Epidermal melanocyte (primary cell): ENCODE measurements around the gene RXRA.

Experiments used
- DNase-seq: peaks from one replicate; pipeline ENCODE4 v3.0.0; 2011; ENCODE audit warnings: low spot score; ENCODE audit not compliant: insufficient read length

The RXRA gene

GRCh38 chr9:134336924-134337323 is 10.7 kb downstream of the RXRA start:
- no peak for DNase-seq

GRCh38 chr9:134337469-134337868 is 11.2 kb downstream of the RXRA start:
- DNase-seq, result no peak

GRCh38 chr9:134338394-134339182 is 12.3 kb downstream of the RXRA start:
- DNase-seq, result peak; percentile 84

GRCh38 chr9:134339183-134339806 is 13.0 kb downstream of the RXRA start:
- no peak for DNase-seq

GRCh38 chr9:134340475-134341160 is 14.4 kb downstream of the RXRA start:
- DNase-seq, result no peak

GRCh38 chr9:134341306-134341705 is 15.1 kb downstream of the RXRA start:
- DNase-seq, result no peak

GRCh38 chr9:134341929-134342745 is 15.9 kb downstream of the RXRA start:
- no peak for DNase-seq

GRCh38 chr9:134342746-134343115 is 16.5 kb downstream of the RXRA start:
- no peak for DNase-seq

GRCh38 chr9:134343637-134344036 is 17.4 kb downstream of the RXRA start:
- DNase-seq, result no peak

- no peak for DNase-seq
Observed at GRCh38 chr9:134344068-134344799, 18.0 kb downstream of the RXRA start.

GRCh38 chr9:134344800-134345310 is 18.6 kb downstream of the RXRA start:
- DNase-seq, result no peak

GRCh38 chr9:134345737-134346136 is 19.5 kb downstream of the RXRA start:
- DNase-seq, result no peak

GRCh38 chr9:134346151-134346550 is 19.9 kb downstream of the RXRA start:
- peak; percentile 78 for DNase-seq

- DNase-seq, result no peak
Observed at GRCh38 chr9:134346840-134347583, 20.8 kb downstream of the RXRA start.

- DNase-seq, result no peak
Observed at GRCh38 chr9:134347996-134348395, 21.7 kb downstream of the RXRA start.

GRCh38 chr9:134348404-134349155 is 22.3 kb downstream of the RXRA start:
- DNase-seq, result no peak

GRCh38 chr9:134349936-134350335 is 23.7 kb downstream of the RXRA start:
- no peak for DNase-seq

GRCh38 chr9:134350416-134350994 is 24.2 kb downstream of the RXRA start:
- no peak for DNase-seq

GRCh38 chr9:134351606-134352176 is 25.4 kb downstream of the RXRA start:
- no peak for DNase-seq
